HG03571 (cell line): ENCODE data around the gene NARF.
"Not testable (repeated sequence)": the region's sequence is repeated elsewhere in the genome, so short reads cannot be mapped to it uniquely, and the experiment has no call there.

Experiments used
- ATAC-seq: cut with Tn5 transposase; IDR thresholded peaks from one replicate; pipeline ENCODE4 v1.9.1; 2021; ENCODE audit not compliant: unreplicated experiment

The NARF gene

DNA sequence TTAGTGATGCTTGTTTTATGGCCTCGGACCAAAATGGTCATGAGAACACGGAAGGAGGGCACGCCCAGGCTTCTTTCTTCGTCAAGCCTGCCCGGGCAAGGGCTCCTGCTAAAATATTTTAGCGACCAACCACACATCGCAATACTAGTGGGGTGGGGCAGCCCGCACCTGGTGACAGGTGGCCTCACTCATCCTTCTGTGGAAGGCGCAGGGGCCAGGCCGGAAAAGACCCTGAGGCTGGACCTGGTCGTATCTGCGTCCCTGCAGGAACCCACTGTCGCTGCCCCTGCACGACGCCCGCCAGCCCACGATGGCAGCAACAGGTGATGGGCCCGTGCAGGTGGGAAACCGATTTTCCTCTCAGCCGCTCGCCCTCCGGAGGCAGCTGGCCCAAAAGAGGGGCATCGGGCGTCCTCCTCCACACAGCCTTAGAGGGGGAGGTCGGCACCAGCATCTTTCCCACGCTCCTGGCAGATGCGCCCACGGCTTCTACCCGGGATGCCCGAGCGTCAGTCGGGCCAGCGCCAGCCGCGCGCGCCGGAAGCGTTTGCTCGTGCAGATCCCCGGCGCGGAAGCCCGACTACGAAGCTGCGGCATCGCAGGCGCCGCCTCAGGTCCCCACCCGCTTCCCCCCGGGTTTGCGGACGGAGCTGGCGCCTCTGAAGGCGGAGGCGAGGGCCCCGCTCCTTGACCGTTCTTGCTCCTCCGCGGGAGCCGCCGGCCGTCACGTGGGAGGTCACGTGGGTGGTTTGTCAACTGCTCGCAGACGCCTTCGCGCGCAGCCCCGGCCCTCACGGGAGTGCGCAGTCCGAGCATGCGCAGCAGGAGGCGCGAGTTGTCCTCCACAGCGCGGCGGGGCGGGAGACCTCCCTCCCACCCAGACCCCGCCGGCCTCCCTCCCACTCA, 38.2 kb downstream of the NARF start:
- peak; percentile 37 for ATAC-seq

DNA sequence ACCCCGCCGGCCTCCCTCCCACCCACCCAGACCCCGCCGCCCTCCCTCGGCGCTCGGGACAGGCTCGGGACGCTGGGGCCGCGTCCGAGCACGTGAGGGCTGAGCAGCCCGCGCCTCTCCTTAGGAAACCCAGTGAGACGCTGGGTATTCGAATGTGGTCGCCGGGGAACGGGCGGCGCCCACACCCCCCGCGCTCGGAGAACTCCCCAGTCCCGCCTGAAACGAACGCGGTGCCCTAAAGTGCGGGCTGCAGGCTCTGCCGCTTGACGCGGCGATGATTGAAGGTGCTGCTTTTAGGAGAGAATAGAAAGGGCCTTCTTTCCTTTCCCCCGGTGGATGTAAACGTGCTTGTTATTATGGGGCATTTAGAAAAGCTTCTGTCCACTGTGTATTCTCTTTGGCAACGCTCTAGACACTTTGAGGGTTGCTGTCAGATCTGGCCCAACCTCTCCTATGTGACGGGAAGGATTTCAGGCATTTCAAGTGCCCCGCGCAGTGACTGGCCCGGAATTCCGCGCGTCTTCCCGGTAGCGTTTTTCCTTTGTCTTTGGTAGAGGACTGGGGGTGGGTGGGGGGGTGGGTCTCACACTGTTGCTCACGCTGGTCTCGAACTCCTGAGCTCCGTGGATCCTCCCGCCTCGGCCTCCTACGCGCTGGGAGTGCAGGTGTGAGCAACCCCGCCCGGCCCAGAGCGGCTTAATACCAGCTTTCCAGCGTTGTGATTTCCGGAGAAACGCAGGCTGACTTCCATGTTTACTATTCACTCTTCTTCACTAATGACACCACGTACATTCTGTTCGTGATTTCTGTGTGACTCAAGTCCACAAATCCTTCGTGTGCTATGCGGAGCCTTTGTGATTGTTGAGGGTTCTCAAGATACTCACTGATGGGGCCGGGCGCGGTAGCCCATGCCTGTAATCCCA, 39.2 kb downstream of the NARF start:
- ATAC-seq = no peak

DNA sequence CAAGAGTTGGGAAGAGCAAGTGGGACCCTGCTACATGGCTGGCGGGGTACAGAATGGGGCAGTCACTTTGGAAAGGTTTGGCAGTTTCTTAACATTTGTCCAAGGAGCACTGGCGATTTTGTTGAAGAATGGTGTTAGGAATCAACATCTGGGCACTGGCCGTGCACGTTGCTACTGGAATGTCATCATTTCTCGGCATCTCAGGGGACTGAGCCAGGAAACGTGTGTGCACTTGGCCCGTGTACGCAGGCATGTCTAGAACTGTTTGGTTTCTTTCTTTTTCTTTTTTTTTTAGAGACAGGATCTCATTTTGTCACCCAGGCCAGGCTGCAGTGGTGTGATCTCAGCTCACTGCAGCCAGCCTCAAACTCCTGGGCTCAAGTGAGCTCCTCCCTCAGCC, 43.7 kb downstream of the NARF start:
- ATAC-seq = no peak

DNA sequence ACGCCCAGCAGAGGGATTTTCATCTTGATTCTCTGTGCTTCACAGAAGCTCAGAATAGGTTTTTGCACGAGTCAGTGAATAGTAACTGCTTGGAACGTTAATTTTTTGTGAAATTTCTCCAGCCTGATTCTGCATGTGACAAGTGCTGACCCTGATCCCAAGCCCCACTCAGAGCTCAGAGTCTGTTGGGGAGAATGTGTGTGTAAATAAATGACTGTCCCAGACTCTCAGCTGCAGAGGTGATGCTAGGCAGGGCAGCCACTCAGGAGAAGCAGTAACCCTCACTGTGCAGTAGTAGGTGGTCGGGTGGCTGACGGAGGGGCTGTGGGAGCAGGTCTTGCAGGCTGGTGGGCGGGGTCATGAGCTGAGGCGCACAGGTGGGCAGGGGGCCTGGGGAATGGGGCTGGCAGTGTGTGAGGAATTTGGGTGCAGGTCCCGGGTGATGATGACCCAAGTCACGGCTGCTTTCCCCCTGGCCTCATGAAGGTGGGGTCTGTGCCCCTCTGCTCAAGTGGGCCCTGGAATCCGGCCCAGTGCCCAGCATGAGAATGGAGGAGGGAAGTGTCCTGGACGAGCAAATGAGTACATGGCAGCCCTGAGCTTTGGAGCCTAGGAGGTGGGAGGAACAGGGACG, 44.7 kb downstream of the NARF start:
- no peak for ATAC-seq

DNA sequence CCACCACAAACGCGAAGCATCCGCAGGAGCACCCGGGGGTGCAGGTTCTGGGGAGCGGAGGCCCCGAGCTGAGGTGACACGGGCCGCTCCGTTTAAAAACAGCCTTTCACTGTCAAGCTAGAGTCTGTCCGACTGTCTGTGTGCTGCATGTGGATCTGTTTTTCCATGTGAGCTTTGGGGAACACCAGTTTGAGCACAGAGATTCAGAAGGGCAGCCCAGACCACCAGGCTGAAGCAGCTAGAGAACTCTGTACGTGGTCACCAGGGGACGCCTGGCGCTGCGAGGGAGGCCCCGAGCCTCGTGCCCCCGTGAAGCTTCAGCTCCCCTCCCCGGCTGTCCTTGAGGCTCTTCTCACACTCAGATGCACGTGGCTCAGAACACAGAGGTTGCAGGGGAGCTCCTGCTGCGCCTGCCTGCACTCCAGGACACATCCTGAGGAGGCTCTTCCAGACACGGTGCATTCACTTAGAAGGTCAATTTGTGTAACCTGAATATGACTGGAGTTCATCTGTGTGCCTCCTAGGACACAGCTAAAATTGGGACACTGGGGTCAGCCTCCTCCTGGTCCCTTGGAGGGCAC, 45.3 kb downstream of the NARF start:
- ATAC-seq = no peak

DNA sequence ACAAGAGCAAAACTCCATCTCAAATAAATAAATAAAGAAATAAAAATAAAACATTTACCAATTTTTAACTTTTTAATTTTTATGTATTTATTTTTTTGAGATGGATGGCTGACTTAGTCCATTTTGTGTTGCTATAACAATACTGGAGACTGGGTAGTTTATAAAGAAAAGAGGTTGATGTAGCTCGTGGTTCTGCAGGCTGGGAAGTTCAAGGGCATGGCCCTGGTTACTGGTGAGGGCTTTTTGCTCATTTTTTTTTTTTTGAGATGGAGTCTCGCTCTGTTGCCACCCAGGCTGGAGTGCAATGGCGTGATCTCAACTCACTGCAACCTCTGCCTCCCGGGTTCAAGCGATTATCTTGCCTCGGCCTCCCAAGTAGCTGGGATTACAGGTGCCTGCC, 46.8 kb downstream of the NARF start:
- ATAC-seq = no peak

DNA sequence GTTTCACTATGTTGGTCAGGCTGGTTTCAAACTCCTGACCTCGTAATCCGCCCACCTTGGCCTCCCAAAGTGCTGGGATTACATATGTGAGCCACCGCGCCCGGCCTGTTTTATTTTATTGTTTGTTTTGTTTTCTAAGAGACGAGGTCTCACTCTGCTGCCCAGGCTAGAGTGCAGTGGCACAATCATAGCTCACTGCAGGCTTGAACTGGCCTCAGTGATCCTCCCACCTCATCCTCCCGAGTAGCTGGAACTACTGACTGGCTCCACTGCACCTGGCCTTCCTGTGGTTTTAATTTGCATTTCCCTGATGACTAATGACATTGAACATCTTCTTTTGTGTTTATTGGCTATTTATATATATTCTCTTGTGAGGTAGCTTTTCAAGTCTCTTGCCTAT, 47.9 kb downstream of the NARF start:
- peak; percentile 82 for ATAC-seq

DNA sequence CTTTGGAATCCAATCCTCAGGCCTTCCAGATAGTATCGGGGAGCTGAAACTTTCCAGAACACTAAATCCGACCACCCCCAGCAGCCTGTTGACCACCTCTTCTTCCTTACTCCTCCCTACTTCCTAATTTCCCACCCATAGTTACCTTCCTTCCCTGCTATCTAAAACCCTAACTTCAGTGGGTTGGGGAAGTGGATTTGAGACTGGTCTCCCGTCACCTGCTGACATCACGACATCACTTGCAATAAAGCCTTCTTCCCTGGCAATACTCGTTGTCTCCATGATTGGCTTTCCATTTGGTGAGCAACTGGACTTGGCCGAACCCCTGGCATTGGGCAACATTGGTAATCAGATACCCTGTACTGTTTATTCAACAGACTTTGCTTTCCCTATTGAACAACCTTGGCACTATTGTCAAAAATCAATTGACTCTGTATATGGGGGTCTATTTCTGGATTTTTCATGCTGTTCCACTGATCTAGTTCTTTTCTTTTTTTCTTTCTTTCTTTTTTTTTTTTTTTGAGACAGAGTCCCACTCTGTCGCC, 49.2 kb downstream of the NARF start:
- ATAC-seq = no peak

DNA sequence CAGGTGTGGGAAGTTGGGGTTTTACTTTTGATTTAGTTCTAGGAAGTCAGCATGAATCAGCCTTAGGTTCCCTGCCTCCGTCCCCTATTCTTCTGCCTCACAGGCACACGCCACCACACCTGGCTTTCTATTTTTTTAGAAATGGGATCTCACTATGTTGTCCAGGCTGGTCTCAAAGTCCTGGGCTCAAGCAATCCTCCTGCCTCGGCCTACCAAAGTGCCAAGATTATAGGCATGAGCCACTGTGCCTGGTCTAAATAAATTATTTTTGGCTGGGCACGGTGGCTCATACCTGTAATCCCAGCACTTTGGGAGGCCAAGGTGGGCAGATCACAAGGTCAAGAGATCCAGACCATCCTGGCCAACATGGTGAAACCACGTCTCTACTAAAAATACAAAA, 53.1 kb downstream of the NARF start:
- ATAC-seq = not testable (repeated sequence)

DNA sequence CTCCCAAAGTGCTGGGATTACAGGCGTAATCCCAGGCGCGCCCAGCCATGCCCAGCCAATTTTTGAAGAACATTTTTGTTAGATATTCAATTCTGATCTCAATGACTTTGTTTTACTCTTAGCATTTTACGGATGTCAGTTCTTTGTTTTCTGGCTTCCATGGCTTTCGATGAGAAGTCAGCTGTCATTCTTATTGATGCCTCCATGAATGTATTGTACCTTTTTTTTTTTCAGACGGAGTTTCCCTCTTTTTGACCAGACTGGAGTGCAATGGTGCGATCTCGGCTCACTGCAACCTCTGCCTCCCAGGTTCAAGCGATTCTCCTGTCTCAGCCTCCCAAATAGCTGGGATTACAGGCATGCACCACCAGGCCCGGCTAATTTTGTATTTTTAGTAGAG, 55.3 kb downstream of the NARF start:
- not testable (repeated sequence) for ATAC-seq

DNA sequence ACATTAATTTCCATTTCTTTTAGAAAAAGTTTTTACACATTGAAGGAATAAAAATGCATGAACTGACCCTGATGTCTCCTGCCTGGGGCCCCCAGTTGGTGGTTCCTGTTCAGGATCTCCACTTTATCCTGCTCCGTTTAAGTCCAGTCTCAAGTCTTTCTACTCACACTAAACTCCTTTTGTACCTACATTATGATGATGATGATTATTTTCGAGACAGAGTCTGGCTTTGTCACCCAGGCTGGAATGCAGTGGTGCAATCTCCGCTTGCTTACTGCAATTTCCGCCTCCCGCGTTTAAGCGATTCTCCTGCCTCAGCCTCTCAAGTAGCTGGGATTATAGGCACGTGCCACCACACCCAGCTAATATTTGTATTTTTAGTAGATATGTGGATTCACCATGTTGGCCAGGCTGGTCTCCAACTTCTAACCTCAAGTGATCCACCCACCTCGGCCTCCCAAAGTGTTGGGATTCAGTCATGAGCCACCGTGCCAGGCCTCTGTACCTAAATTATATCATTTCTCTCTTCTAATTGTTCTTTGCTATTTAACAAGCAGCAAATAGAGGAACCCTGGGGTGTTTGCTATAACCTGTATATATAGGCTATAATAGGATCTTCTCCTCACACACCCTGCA, 58.8 kb downstream of the NARF start:
- ATAC-seq = no peak

DNA sequence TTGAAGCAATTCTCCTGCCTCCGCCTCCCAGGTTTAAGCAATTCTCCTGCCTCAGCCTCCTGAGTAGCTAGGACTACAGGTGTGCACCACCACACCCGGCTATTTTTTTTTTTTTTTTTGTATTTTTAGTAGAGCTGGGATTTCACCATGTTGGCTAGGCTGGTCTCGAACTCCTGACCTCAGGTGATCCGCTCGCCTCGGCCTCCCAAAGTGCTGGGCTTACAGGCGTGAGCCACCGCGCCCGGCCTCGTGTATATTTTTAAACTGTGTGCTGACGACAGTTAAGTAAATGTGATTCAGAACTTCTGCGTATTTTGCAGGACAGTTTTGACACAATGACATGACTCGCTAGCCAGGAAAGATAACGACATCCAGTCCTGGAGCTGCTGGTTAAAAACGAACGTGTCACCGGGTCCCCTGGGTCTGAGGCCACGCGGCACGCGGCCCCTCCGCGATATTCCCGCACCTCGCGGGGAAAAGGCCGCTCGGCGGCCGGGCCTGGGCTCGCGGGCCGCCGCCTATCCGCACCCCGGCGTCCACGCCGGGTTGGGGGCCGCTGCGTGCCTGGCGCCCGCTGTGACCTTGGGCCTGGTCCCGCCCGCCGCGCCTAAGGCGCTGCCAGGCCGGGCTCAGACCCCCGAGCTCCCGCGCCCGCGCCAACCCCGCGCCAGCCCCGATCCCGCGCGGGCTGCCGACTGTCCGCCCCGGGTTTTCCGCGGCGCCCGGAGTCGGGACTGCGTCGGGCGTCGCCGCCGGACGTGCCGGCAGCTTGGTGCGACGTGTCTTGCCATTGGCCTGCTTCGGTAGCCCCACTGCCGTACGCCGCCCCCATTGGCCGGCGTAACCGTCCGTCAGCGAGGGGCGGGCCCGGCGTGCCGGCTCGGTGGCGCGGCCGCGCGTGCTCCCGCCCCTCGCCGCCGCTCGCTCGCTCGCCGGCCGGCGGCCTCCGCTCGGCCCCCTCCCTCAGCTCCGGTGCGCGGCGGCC, 60.6 kb downstream of the NARF start, which contains the start of gene FOXK2:
Gene FOXK2, plus strand, starts transcription at position 907 of the 985 bp plus-strand sequence. CDS start 157 bp downstream, outside the sequence.
- peak; percentile 81 for ATAC-seq

DNA sequence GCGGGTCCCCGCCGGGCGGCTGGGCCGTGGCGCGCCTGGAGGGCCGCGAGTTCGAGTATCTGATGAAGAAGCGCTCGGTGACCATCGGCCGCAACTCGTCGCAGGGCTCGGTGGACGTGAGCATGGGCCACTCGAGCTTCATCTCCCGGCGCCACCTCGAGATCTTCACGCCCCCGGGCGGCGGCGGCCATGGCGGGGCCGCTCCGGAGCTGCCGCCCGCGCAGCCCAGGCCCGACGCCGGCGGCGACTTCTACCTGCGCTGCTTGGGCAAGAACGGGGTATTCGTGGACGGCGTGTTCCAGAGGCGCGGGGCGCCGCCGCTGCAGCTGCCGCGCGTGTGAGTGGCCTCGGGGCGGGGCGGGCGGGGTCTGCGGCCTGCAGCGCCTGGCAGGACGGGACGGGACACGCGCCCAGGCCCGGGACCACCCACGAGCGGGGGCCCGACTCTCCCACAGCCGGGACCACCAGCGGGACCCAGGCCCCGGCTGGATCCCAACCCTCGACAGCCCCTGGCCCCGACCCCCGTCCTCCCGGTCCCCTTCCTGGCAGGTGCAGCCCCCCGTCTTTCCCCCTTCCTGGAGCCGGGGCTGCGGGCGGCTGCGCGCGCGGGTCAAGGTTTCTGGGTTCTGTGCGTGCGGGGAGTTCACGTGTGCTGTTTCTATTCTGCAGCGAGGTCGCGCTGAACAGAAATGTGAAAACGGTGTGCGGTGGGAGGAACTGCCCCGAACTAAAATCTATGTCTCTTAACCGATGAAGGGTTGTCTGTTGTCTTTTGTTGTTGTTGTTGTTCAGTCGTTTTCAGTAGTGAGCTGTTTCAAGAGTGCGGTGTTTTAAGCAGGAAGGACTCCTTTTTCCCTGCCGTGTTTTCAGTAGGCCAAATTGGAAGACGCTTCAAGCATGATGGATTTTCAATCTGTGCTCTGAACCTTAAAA, 61.7 kb downstream of the NARF start:
- no peak for ATAC-seq

DNA sequence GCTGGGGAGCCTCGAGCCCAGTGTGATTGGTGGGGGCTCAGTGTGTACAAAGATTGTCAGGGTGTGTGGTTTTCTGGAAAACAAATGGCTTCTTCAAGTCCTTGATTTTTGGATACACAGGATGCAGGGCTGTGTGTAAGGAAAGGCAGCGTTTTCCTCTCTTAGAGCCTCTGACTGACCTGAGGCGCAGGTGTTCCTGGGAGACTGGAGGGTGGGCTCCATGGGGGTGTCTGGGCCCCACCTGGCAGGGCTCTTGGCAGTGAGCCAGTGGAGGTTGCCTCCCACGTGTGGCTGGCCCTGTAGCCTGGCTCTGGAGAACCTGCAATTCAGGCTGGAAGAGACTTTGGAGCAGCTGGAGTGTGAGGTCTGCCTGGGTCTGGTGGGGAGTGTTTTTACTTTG, 66.0 kb downstream of the NARF start:
- no peak for ATAC-seq

DNA sequence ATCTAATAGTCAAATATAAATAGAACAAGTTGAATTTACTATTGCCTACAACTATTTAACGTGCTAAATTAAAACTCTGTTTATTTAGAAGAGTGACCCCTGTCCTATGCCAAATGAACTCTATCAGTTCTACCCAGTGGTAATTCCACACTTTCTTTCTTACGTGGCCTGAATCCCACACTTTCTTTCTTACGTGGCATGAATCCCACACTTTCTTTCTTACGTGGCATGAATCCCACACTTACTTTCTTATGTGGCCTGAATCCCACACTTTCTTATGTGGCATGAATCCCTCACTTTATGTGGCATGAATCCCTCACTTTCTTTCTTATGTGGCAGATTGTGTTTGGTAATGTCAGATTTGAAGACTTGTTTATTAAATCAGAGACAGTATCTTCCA, 67.2 kb downstream of the NARF start:
- no peak for ATAC-seq

DNA sequence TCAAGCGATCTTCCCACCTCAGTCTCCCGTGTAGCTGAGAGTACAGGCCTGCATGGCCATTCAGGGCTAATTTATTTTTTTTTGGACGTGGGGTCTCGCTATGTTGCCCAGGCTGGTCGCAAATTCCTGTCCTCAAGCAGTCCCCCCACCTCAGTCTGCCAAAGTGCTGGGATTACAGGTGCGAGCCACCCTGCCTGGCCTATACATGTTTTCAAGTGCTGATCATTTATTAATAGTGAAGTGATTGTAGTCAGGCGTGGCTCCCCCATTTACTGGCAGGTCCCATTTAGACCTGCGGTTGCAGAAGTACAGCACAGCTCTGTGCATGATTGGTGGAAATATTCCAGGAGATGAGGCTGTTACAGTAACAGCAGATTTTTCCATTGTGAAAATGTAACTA, 69.4 kb downstream of the NARF start:
- ATAC-seq = no peak

DNA sequence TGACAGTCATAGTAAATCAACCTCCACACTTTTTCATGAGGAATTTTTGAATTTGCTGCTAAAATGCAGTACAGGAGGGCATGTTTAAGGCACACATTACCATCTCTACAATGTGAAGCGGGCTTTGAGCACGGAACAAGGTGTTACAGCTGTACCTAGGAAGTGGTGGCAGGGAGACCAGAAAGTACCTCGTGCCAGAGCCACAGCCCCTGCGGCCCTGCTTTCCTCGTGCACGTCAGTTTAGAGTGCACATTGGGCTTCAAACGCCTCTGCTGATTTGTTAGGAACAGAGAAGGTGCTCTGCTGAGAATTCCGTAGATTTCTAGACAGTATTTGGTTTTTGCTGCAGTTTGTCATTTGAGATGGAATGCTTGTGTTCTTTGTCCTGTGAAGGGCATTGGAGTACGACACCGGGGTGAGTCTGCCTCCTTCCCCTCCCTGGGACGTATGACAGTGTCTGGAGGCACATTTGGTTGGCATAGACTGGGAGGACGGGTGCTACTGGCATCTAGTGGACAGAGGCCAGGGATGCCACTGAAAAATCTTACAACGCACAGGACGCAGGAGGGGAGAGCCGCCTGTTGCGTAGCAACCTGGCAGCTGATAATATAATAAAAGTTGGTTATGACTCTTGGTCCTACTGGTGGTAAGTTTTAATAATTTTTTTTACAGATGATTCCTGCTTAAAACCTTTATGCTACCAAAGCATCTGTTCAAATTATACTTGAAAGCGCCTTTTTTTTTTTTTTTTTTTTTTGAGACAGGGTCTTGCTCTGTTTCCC, 70.1 kb downstream of the NARF start:
- no peak for ATAC-seq
